Measurements from ENCODE around the gene RABGEF1. TPM values are rescaled to one million over a fixed set of nuclear protein-coding genes. Genes with fewer than 3 reads are reported as not detected.

RABGEF1 gene
- total RNA-seq, 1 experiment from 2014 or later, result 35.2 TPM

- ChIA-PET POLR2A (ENCODE audit: unreplicated experiment) (no interaction called here), CTCF (no interaction called here)
- Histone ChIP-seq H3K9me2 (ENCODE audit: insufficient read depth) (no peaks in the 10 kb centered on the region), H3F3A (ENCODE audit: insufficient read depth, low read depth) (no peaks in the 10 kb centered on the region), H3K27me3 (ENCODE audit: insufficient read depth, low read depth) (no peaks in the 10 kb centered on the region), H3K4me3 (no peak overlapping the region), H3K4me2 (no peak overlapping the region), H3K9me3 (ENCODE audit: insufficient read depth, low read depth) (no peaks in the 10 kb centered on the region), H3K4me1 (replicated peaks; ENCODE audit: insufficient read depth) (no peaks in the 10 kb centered on the region), H3K36me3 (ENCODE audit: low read depth) (peaks cover 22% of the 10 kb centered on the region), H4K20me1 (ENCODE audit: insufficient read depth) (no peaks in the 10 kb centered on the region; the same call in 1 of the 2 replicates), H3K27ac (no peak overlapping the region), H2AFZ (no peak overlapping the region), H3K79me2 (ENCODE audit: low read depth) (no peaks in the 10 kb centered on the region)
- no peak for DNase-seq
- no TSS peak for BruUV-seq (replicated peaks)
- intact Hi-C loops (cut with micrococcal nuclease; ENCODE audit: unreplicated experiment), result no loop called here
- TF ChIP-seq EZH2 (IDR thresholded peaks at IDR 0.05; ENCODE audit: low read depth), result no peak
- TF ChIP-seq CTCF (conservative IDR thresholded peaks at IDR 0.05), result no peak
Observed at GRCh38 chr7:66790725-66791124, 50.2 kb downstream of the RABGEF1 start.

GRCh38 chr7:66800591-66800990, 60.1 kb downstream of the RABGEF1 start:
- peaks cover 16% of the 10 kb centered on the region for H3K36me3 ChIP-seq (ENCODE audit: low read depth)
- DNase-seq, result no peak
- no peaks in the 10 kb centered on the region for H3K9me3 ChIP-seq (ENCODE audit: insufficient read depth, low read depth)
- no peak overlapping the region for H3K4me3 ChIP-seq
- no peaks in the 10 kb centered on the region for H4K20me1 ChIP-seq (ENCODE audit: insufficient read depth)
- ChIA-PET CTCF (no interaction called here), POLR2A (ENCODE audit: unreplicated experiment) (no interaction called here)
- no peaks in the 10 kb centered on the region for H3K9me2 ChIP-seq (ENCODE audit: insufficient read depth)
- BruUV-seq (replicated peaks), result no TSS peak
- no peaks in the 10 kb centered on the region for H3K27me3 ChIP-seq (ENCODE audit: insufficient read depth, low read depth)
- H3K27ac ChIP-seq, result no peak overlapping the region
- intact Hi-C loops (cut with micrococcal nuclease; ENCODE audit: unreplicated experiment), result no loop called here
- no peaks in the 10 kb centered on the region for H3K79me2 ChIP-seq (ENCODE audit: low read depth)
- no peaks in the 10 kb centered on the region for H3K4me1 ChIP-seq (replicated peaks; ENCODE audit: insufficient read depth)
- H2AFZ ChIP-seq, result no peak overlapping the region
- TF ChIP-seq EZH2 (IDR thresholded peaks at IDR 0.05; ENCODE audit: low read depth) (no peak), CTCF (conservative IDR thresholded peaks at IDR 0.05) (no peak)
- H3K4me2 ChIP-seq, result no peak overlapping the region
- H3F3A ChIP-seq (ENCODE audit: insufficient read depth, low read depth), result no peaks in the 10 kb centered on the region

- ChIA-PET POLR2A (ENCODE audit: unreplicated experiment) (no interaction called here), CTCF (no interaction called here)
- Histone ChIP-seq H3K4me2 (no peak overlapping the region), H3K9me3 (ENCODE audit: insufficient read depth, low read depth) (no peaks in the 10 kb centered on the region), H3F3A (ENCODE audit: insufficient read depth, low read depth) (no peaks in the 10 kb centered on the region), H4K20me1 (ENCODE audit: insufficient read depth) (no peaks in the 10 kb centered on the region), H3K4me3 (no peak overlapping the region), H3K4me1 (replicated peaks; ENCODE audit: insufficient read depth) (no peaks in the 10 kb centered on the region), H2AFZ (no peak overlapping the region), H3K27ac (no peak overlapping the region), H3K36me3 (ENCODE audit: low read depth) (peaks cover 14% of the 10 kb centered on the region; the same call in 1 of the 2 replicates), H3K27me3 (ENCODE audit: insufficient read depth, low read depth) (no peaks in the 10 kb centered on the region), H3K79me2 (ENCODE audit: low read depth) (no peaks in the 10 kb centered on the region), H3K9me2 (ENCODE audit: insufficient read depth) (no peaks in the 10 kb centered on the region)
- no TSS peak for BruUV-seq (replicated peaks)
- DNase-seq, result no peak
- intact Hi-C loops (cut with micrococcal nuclease; ENCODE audit: unreplicated experiment), result no loop called here
- no peak for TF ChIP-seq CTCF (conservative IDR thresholded peaks at IDR 0.05)
- TF ChIP-seq EZH2 (IDR thresholded peaks at IDR 0.05; ENCODE audit: low read depth), result no peak
Observed at GRCh38 chr7:66804001-66804400, 63.5 kb downstream of the RABGEF1 start.

Data from PC-9 (cell line).